Measurements from ENCODE around the gene C4orf46. TPM values are rescaled to one million over a fixed set of nuclear protein-coding genes. Genes with fewer than 3 reads are reported as not detected.
"Not testable (repeated sequence)": the region's sequence is repeated elsewhere in the genome, so short reads cannot be mapped to it uniquely, and the experiment has no call there.

Gene C4orf46
- total RNA-seq, 4 donors from 2014 or later, result 1.6 to 3.3 (median 2.7) TPM

DNA sequence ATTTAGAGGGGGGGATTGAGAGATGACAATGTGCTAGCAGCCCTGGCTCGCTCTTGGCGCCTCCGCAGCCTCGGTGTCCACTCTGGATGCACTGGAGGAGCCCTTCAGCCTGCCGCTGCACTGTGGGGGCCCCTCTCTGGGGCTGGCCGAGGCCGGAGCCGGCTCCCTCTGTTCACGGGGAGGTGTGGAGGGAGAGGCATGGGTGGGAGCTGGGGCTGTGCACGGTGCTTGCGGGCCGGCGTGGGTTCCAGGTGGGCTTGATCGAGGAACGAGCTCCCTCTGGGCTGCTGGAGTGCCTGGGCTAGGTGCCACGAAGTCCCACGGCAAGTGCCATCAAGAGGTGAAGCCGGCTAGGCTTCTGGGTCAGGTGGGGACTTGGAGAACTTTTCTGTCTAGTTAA is 6.9 kb downstream of the C4orf46 start:
- H3K27me3 ChIP-seq, result no peaks in the 10 kb centered on the region
- no peaks in the 10 kb centered on the region for H3K9me3 ChIP-seq
- no peak overlapping the region for H3K4me3 ChIP-seq
- no peak for DNase-seq
- no peaks in the 10 kb centered on the region for H3K36me3 ChIP-seq
- H3K27ac ChIP-seq, result no peak overlapping the region
- H3K4me1 ChIP-seq, result no peaks in the 10 kb centered on the region
- TF ChIP-seq POLR2A (IDR thresholded peaks at IDR 0.05) (no peak), CTCF (IDR thresholded peaks at IDR 0.05) (no peak)

- H3K27me3 ChIP-seq, H3K4me3 ChIP-seq, H3K27ac ChIP-seq, H3K9me3 ChIP-seq, DNase-seq, H3K36me3 ChIP-seq, H3K4me1 ChIP-seq: not testable (repeated sequence)
Observed at GRCh38 chr4:158663707-158664625, 7.7 kb downstream of the C4orf46 start.

DNA sequence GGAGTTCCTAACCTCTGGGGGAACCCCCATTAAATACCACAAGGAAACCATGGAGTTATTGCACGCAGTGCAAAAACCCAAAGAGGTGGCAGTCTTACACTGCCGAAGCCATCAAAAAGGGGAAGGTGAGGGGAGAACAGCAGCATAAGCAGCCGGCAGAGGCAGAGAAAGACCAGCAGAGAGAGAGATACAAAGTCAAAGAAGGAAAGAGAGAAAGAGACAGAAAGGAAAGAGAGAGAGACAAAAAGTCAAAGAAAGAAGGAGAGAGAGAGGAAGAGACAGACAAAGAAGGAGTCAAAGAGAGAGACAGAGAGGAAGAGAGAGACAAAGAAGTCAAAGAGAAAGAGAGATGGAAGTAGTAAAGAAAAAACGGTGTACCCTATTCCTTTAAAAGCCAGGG is 8.4 kb downstream of the C4orf46 start:
- H3K4me3 ChIP-seq, H3K36me3 ChIP-seq, H3K9me3 ChIP-seq, H3K27me3 ChIP-seq, H3K27ac ChIP-seq, H3K4me1 ChIP-seq, DNase-seq: not testable (repeated sequence)

DNA sequence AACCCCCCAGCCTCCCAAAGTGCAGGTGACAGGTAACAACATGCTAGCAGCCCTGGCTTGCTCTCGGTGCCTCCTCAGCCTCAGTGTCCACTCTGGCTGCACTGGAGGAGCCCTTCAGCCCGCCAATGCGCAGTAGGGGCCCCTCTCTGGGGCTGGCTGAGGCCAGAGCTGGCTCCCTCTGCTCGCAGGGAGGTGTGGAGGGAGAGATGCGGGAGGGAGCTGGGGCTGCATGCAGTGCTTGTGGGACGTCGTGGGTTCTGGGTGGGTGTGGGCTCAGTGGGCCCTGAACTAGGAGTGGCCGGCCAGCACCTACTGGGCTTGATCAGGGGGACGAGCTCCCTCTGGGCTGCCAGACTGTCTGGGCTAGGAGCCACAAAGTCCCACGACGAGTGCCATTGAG is 14.4 kb downstream of the C4orf46 start:
- Histone ChIP-seq H3K27ac (no peak overlapping the region), H3K4me1 (no peaks in the 10 kb centered on the region), H3K27me3 (no peaks in the 10 kb centered on the region), H3K4me3 (no peak overlapping the region), H3K9me3 (no peaks in the 10 kb centered on the region), H3K36me3 (no peaks in the 10 kb centered on the region)
- DNase-seq, result no peak
- TF ChIP-seq POLR2A (IDR thresholded peaks at IDR 0.05) (no peak), CTCF (IDR thresholded peaks at IDR 0.05) (no peak)

- H3K4me3 ChIP-seq, result no peak overlapping the region
- TF ChIP-seq POLR2A (IDR thresholded peaks at IDR 0.05) (no peak), CTCF (IDR thresholded peaks at IDR 0.05) (no peak)
- DNase-seq, result no peak
- no peaks in the 10 kb centered on the region for H3K27me3 ChIP-seq
- no peak overlapping the region for H3K27ac ChIP-seq
- no peaks in the 10 kb centered on the region for H3K36me3 ChIP-seq
- no peaks in the 10 kb centered on the region for H3K4me1 ChIP-seq
- no peaks in the 10 kb centered on the region for H3K9me3 ChIP-seq
Observed at GRCh38 chr4:158656439-158656838, 15.2 kb downstream of the C4orf46 start.

GRCh38 chr4:158652920-158653319 is 18.8 kb downstream of the C4orf46 start:
- TF ChIP-seq POLR2A (IDR thresholded peaks at IDR 0.05) (no peak), CTCF (IDR thresholded peaks at IDR 0.05) (no peak)
- no peak for DNase-seq
- Histone ChIP-seq H3K9me3 (no peaks in the 10 kb centered on the region), H3K27me3 (no peaks in the 10 kb centered on the region), H3K27ac (no peak overlapping the region), H3K4me3 (no peak overlapping the region), H3K4me1 (no peaks in the 10 kb centered on the region), H3K36me3 (no peaks in the 10 kb centered on the region)
